GM19468 (cell line): ENCODE measurements around the gene FMNL2.
"Not testable (repeated sequence)": the region's sequence is repeated elsewhere in the genome, so short reads cannot be mapped to it uniquely, and the experiment has no call there.

ENCODE experiments used
- ATAC-seq: cut with Tn5 transposase; IDR thresholded peaks from one replicate; pipeline ENCODE4 v1.9.1; 2021; ENCODE audit warnings: mild to moderate bottlenecking, moderate library complexity, moderate number of reproducible peaks; ENCODE audit not compliant: unreplicated experiment; ENCODE audit errors: extremely low read depth

FMNL2 gene

DNA sequence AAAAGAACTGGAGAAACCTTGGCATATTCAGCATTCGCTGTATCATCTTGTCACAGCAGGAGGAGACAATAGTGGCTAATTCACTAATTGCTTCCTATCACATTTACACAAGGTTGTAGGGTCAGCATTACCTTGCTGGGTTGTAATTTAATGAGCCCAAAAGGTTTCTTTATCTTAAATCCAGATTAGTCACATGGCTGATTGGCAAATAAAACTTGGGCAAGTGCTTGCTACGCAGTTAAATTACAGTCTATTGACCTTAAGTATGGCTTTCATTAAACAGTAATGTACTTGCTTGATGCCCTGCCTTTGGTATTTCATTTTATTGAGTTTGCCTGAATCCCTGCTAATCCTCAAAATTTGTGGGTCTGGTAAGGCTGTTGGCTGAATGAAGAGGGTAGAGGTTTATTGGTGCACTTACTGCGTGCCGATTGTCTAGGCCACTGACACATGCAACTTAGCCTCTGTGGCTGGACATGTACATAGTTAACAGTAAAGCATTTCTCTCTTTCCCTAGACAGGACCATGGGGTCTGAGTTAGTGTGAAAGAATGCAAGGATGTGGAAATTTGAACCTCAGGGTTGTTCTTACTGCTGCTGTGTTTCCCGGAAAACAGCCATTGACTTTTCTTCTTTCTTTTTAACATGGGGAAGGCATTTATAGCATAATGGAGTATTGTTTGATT, 34.3 kb downstream of the FMNL2 start:
- ATAC-seq: no peak

DNA sequence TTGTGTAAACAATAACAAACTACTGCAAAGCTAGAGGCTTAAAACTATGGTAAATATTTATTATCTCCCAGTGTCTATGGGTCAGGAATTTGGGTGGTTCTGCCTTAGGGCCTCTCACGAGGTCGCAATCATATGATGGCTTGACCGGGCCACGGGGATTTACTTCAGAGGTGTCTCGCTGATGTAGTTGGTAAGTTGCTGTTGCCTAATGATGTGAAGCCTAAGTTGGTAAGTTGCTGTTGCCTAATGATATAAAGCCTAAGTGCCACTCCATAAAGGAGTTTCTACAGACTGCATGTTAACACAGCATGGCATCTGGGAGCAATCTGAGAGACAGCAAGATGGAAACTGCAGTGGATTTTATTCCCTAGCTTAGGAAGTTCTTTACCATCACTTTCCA, 35.8 kb downstream of the FMNL2 start:
- ATAC-seq: no peak

DNA sequence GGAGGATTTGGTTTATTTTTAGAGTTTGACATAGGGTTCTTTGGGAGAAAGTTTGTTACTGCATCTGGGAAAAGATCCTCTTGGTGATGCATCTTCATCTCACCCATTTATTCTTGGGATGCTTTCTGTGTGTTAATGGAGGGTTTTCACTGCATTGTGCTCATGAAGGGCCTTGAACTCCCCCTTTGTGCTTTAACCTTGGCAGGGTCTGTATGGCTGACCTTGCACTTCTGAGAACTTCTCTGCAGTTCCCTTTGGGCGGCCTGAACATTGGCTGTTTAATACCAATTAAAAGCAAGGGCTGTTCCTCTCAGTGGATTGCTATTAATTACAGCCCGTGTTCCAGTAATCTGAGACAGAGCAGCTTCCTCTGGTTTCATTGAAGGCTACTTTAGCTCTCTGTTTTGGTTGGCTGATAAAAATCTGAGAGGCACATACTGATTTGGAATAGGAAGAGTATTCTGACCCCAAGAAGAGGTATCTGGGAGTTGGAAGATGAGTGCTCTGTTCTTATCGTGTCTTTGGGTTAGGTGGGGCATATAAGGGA, 37.5 kb downstream of the FMNL2 start:
- no peak for ATAC-seq

GRCh38 chr2:152375174-152375573, 40.2 kb downstream of the FMNL2 start:
- ATAC-seq: no peak

GRCh38 chr2:152376385-152376784, 41.4 kb downstream of the FMNL2 start:
- no peak for ATAC-seq

GRCh38 chr2:152376968-152377367, 42.0 kb downstream of the FMNL2 start:
- ATAC-seq: no peak

DNA sequence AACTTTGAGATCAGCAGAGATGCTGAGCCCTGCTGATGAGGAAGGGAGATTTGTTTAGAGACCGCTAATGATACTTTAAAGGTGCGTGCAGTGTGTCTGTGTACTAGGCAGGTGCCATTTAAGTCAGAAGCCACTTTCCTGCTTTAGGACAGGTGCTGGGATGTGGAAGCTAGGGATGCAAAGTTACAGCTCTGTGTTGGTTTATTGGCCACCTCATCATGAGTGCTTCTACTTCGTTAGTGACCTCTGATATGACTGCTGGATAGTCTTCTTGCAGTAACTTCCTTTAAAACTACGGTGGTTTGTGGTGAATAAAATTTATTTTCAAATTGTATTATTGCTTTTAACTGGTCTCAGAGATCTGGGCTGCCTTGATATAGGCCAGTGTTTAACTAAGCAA, 44.1 kb downstream of the FMNL2 start:
- ATAC-seq: no peak

GRCh38 chr2:152380261-152381055, 45.5 kb downstream of the FMNL2 start:
- no peak for ATAC-seq

DNA sequence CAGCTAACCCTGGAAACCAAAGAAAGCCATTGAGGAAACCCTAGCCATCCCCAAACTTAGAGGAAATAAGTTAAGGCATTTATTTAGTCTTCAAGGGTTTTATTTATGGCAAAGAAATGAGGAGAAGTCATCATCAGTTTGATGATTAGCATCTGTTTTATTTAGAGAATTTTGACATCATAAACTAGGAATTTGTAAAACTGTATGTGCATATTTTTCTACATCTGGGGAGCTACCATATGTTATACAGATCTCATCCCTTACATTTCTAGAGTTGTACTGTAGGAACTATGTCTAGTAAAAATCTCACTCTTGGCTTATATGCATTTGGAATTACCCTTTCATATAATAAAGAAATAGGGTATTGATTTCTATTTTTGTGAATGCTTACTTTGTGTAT, 48.7 kb downstream of the FMNL2 start:
- no peak for ATAC-seq

DNA sequence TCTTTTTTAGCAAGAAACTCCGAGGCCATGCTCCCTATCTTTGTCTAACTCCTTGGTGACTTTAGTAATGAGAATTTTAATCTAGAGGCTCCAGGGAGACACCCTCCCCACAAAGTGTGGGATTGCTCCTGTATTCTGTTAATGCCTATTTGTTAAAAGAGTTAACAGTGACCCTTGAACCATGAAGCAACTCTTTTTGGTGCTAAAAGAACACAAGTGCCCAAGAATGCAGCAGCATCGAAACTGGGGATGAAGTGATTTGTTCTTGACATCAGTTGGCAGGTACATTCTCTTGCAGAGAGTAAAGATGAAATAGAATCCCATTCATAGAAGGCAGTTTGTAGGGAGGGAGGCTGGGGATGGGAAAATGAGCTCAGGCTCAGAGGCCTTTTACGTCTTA, 50.0 kb downstream of the FMNL2 start:
- no peak for ATAC-seq

- no peak for ATAC-seq
Measured at GRCh38 chr2:152385650-152386049, 50.7 kb downstream of the FMNL2 start.

GRCh38 chr2:152386266-152386665, 51.3 kb downstream of the FMNL2 start:
- no peak for ATAC-seq

- ATAC-seq: no peak
Measured at GRCh38 chr2:152387041-152387440, 52.1 kb downstream of the FMNL2 start.

DNA sequence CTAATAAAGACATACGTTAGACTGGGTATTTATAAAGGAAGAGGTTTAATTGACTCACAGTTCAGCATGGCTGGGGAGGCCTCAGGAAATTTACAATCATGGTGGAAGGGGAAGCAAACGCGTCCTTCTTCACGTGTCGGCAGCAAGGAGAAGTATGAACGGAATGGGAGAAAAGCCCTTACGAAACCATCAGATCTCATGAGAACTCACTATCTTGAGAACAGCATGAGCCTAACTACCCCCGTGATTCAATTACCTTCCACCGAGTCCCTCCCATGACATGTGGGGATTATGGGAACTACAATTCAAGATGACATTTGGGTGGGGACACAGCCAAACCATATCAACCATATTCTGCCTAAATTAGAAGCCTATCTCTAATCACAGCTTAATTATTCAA, 53.3 kb downstream of the FMNL2 start:
- not testable (repeated sequence) for ATAC-seq

DNA sequence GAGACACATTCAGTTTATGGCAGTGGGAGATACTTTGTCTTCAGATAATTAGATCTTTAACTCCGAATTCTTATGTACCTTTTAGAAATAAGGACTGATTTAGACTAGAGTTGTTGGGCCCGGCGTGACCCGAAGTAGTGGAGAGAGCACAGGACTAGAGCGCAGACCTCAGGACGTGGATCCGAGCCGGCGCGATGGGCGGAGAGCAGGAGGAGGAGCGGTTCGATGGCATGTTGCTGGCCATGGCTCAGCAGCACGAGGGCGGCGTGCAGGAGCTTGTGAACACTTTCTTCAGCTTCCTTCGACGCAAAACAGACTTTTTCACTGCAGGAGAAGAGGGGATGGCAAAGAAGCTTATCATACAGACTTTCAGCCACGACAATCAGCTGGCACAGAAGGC, 54.5 kb downstream of the FMNL2 start:
- ATAC-seq: no peak

- no peak for ATAC-seq
Measured at GRCh38 chr2:152390837-152391236, 55.9 kb downstream of the FMNL2 start.

- no peak for ATAC-seq
Measured at GRCh38 chr2:152391318-152391717, 56.3 kb downstream of the FMNL2 start.

GRCh38 chr2:152393377-152393776, 58.4 kb downstream of the FMNL2 start:
- no peak for ATAC-seq

DNA sequence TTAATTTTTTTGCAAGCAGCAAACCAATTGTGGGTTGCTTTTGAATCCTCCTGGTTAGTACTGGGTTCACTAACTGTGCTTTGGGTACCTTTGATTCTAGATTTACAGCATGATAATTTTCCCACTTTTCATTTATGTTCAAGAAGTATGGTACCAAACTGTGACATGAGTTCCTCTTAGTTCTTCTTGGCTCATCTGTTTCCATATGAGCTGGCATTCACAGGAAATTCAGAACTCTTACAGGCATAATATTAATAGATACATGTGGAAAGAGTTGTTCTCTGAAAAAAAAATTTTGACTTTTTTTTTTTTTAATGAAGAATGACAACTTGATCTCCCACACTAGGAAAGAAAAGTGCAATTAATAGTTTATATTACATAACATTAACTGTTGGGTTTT, 59.4 kb downstream of the FMNL2 start:
- ATAC-seq: no peak

- ATAC-seq: no peak
Measured at GRCh38 chr2:152395103-152395502, 60.1 kb downstream of the FMNL2 start.

DNA sequence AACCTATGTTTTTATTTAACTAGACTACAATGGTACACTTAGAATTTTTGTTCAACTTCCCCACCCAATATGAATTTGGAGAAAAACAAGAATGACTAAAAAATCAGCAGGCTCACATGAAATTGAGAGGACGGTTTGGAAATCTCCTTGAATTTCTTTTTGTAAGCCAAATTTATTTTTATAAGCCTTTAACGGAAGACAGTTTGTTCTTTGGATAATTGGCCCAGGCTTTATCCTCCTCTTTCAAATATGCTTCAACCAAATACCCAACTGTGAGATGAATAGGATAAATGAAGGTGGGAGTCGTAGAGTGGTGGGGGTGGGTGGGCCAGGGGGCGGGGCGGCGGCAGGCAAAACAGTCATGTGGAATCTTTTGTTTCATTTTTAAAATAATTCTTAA, 60.6 kb downstream of the FMNL2 start:
- no peak for ATAC-seq
